PC-3 (cell line): ENCODE data around the gene KCNT1.

Source experiments
- EZH2 ChIP-seq: fragments of 300-600 bp; sonication (generic); IDR thresholded peaks from one replicate; pipeline ENCODE4 v1.6.1; 2017; ENCODE audit warnings: antibody characterized with exemption, mild to moderate bottlenecking, low read length; ENCODE audit not compliant: unreplicated experiment
- TF ChIP-seq, protein P1 (sequence below): fragments of 300-600 bp; sonication (generic); conservative IDR thresholded peaks from 2 replicates; pipeline ENCODE4 v1.5.1; 2017; ENCODE audit warnings: antibody characterized with exemption, low read depth, mild to moderate bottlenecking, low read length

GRCh38 chr9:135670721-135671590 is 31.0 kb upstream of the KCNT1 start:
- TF ChIP-seq, protein P1, sequence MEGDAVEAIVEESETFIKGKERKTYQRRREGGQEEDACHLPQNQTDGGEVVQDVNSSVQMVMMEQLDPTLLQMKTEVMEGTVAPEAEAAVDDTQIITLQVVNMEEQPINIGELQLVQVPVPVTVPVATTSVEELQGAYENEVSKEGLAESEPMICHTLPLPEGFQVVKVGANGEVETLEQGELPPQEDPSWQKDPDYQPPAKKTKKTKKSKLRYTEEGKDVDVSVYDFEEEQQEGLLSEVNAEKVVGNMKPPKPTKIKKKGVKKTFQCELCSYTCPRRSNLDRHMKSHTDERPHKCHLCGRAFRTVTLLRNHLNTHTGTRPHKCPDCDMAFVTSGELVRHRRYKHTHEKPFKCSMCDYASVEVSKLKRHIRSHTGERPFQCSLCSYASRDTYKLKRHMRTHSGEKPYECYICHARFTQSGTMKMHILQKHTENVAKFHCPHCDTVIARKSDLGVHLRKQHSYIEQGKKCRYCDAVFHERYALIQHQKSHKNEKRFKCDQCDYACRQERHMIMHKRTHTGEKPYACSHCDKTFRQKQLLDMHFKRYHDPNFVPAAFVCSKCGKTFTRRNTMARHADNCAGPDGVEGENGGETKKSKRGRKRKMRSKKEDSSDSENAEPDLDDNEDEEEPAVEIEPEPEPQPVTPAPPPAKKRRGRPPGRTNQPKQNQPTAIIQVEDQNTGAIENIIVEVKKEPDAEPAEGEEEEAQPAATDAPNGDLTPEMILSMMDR, result no peak
- TF ChIP-seq EZH2, result no peak
